Right atrium auricular region (tissue), 2 donors: ENCODE results near the gene STAG1. TPM values are rescaled to one million over a fixed set of nuclear protein-coding genes. Genes with fewer than 3 reads are reported as not detected.
"Not testable (repeated sequence)": the region's sequence is repeated elsewhere in the genome, so short reads cannot be mapped to it uniquely, and the experiment has no call there.

ENCODE experiments used
- DNase-seq: peaks from one replicate; pipeline ENCODE4 v3.0.0-alpha.2; 2019; ENCODE audit warnings: low spot score
- H3K27ac ChIP-seq, 2 donors: fragments of 200-600 bp; sonication (generic); 1 replicate in 1 of 2; 2 replicates in 1 of 2; pipeline ENCODE4 v1.5.1; 2016 to 2019
- H3K27me3 ChIP-seq, 2 donors: fragments of 200-600 bp; sonication (generic); one replicate each; pipeline versions ENCODE4 v1.5.1 to v1.6.0; 2017 to 2019
- H3K36me3 ChIP-seq: fragments of 200-600 bp; sonication (generic); one replicate; pipeline ENCODE4 v1.5.1; 2016
- H3K4me1 ChIP-seq, 2 donors: fragments of 200-600 bp; sonication (generic); one replicate each; pipeline versions ENCODE4 v1.5.1 to v1.6.0; 2017 to 2019
- H3K4me3 ChIP-seq, 2 donors: fragments of 200-600 bp; sonication (generic); 1 replicate in 1 of 2; 2 replicates in 1 of 2; pipeline ENCODE4 v1.5.1; 2017 to 2019; ENCODE audit warnings: mild to moderate bottlenecking in 1 of 2, moderate library complexity in 1 of 2
- H3K9me3 ChIP-seq, 2 donors: fragments of 200-600 bp; sonication (generic); one replicate each; pipeline ENCODE4 v1.5.1; 2019
- CTCF ChIP-seq, 2 donors: fragments of 200-600 bp; sonication (generic); IDR thresholded peaks; one replicate each; pipeline ENCODE4 v1.5.1; 2019; ENCODE audit warnings: antibody characterized with exemption in 2 of 2
- total RNA-seq, 2 donors: library from RNA; depleted of rRNA; stranded (reverse); fragments of >200 nt; gene quantifications; one replicate each; pipeline ENCODE4 v1.1.0, GENCODE V29; 2016

The STAG1 gene
- total RNA-seq, 2 donors from 2014 or later: 16.5 to 24.8 TPM

DNA sequence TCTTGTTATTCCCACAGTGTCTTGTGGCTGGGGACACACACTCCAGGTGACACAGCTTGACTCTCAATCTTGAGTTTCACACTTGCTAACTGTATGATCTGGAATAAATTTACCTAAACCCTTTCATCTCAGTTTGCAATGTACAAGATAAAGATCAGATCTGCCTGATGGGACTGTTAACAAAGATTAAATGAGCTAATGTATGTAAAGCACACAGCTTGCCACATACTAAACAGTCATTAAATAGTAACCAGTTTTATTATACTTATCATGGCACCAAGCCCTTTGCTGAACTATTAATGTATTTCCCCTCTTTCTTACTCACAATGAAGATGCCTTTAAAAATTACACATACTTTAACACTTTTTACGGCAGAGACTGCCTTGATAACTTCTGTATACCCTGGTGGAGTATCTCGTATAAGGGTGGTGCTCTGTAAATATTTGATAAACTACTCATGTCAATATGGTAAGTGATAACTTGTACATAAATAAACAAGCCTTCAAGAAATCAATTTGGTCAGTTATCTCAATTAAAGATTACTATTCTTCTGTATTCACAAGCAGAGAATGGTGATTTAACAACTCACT lies 184.5 kb downstream of the STAG1 start:
- H3K27ac ChIP-seq: no peak overlapping the region
- no peak for TF ChIP-seq CTCF (IDR thresholded peaks at IDR 0.05)
- no peaks in the 10 kb centered on the region for H3K27me3 ChIP-seq
- no peaks in the 10 kb centered on the region for H3K4me1 ChIP-seq
- no peaks in the 10 kb centered on the region for H3K36me3 ChIP-seq
- no peaks in the 10 kb centered on the region for H3K9me3 ChIP-seq
- H3K4me3 ChIP-seq: no peak overlapping the region
- no peak for DNase-seq

- H3K36me3 ChIP-seq, H3K4me3 ChIP-seq, H3K4me1 ChIP-seq, DNase-seq, H3K27ac ChIP-seq, H3K27me3 ChIP-seq, H3K9me3 ChIP-seq: not testable (repeated sequence)
Observed at GRCh38 chr3:136564962-136565361, 187.2 kb downstream of the STAG1 start.

GRCh38 chr3:136562026-136562425 lies 190.2 kb downstream of the STAG1 start:
- H3K36me3 ChIP-seq: no peaks in the 10 kb centered on the region
- no peaks in the 10 kb centered on the region for H3K4me1 ChIP-seq
- H3K27me3 ChIP-seq: no peaks in the 10 kb centered on the region
- no peak overlapping the region for H3K27ac ChIP-seq
- TF ChIP-seq CTCF (IDR thresholded peaks at IDR 0.05): no peak
- no peak overlapping the region for H3K4me3 ChIP-seq
- no peaks in the 10 kb centered on the region for H3K9me3 ChIP-seq
- DNase-seq: no peak

DNA sequence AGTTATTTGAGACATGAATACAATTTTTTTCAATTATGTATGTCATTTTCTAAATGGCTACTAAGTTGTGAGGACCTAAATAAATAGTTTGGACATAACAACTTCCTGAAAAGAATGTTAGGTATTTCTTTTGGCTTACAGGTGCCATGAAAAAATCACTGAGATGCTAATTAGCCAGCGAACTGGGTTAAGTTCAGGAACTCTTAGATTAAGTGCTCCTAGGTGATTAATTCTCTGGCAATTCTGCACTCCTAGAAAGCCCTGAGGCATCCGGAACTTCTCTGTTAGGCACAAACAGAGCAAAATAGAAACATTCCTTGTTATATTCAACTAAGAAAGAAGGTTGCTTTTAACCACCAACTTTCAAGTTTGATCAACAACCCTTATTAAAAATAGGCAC lies 192.3 kb downstream of the STAG1 start:
- H3K27ac ChIP-seq: no peak overlapping the region
- no peak overlapping the region for H3K4me3 ChIP-seq
- H3K27me3 ChIP-seq: no peaks in the 10 kb centered on the region
- H3K9me3 ChIP-seq: no peaks in the 10 kb centered on the region
- H3K36me3 ChIP-seq: no peaks in the 10 kb centered on the region
- DNase-seq: no peak
- no peak for TF ChIP-seq CTCF (IDR thresholded peaks at IDR 0.05)
- H3K4me1 ChIP-seq: no peaks in the 10 kb centered on the region

- DNase-seq: not testable (repeated sequence)
Observed at GRCh38 chr3:136549461-136549860, 202.7 kb downstream of the STAG1 start.

DNA sequence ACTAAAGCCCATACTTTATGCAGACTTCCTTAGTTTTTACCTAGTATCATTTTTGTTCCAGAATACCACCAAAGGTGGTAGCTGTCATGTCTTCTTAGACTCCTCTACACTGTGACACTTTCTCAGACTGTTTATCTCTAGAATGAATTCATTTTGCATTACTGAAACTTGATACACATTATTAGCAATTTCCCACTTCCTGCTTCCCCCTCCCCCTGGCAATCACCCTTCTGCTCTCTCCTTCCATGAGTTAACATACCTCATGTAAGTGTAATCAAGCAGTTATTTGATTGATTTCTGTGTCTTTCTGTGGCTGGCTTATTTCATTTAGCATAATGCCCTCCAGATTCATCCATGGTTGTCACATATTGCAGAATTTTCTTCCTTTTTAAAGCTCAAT lies 204.9 kb downstream of the STAG1 start:
- Histone ChIP-seq H3K9me3 (no peaks in the 10 kb centered on the region), H3K27ac (no peak overlapping the region), H3K4me3 (no peak overlapping the region), H3K36me3 (peaks cover 5% of the 10 kb centered on the region), H3K4me1 (peaks cover 0 to 14% of the 10 kb centered on the region in 2 donors), H3K27me3 (no peaks in the 10 kb centered on the region)
- DNase-seq: no peak
- TF ChIP-seq CTCF (IDR thresholded peaks at IDR 0.05): no peak

More at GRCh38 chr3:136549461-136549860, 202.7 kb downstream of the STAG1 start:
- H3K36me3 ChIP-seq, H3K9me3 ChIP-seq, H3K27ac ChIP-seq, H3K4me1 ChIP-seq, H3K4me3 ChIP-seq, H3K27me3 ChIP-seq: not testable (repeated sequence)

GRCh38 chr3:136546720-136547119 lies 205.5 kb downstream of the STAG1 start:
- H3K4me1 ChIP-seq: peaks cover 0 to 14% of the 10 kb centered on the region in 2 donors
- H3K27ac ChIP-seq: no peak overlapping the region
- no peak for DNase-seq
- H3K36me3 ChIP-seq: peaks cover 3% of the 10 kb centered on the region
- no peaks in the 10 kb centered on the region for H3K27me3 ChIP-seq
- H3K9me3 ChIP-seq: no peaks in the 10 kb centered on the region
- TF ChIP-seq CTCF (IDR thresholded peaks at IDR 0.05): no peak
- H3K4me3 ChIP-seq: no peak overlapping the region
